Central memory CD8-positive, alpha-beta T cell (primary cell): ENCODE results near the gene CACNA1B.
"Not testable (repeated sequence)": the region's sequence is repeated elsewhere in the genome, so short reads cannot be mapped to it uniquely, and the experiment has no call there.

Experiments used
- ATAC-seq: fragments of 150-1000 bp; cut with Tn5 transposase; replicated peaks from 2 replicates; pipeline ENCODE4 v1.10.0; 2022; ENCODE audit warnings: mild to moderate bottlenecking, moderate FRiP score, moderate number of reproducible peaks; ENCODE audit not compliant: poor library complexity, severe bottlenecking; ENCODE audit errors: extremely low read depth
- DNase-seq, 2 donors: peaks; one replicate each; pipeline ENCODE4 v3.0.0; 2021; ENCODE audit warnings: low spot score in 2 of 2
- H3K27ac Mint-ChIP-seq: one replicate; pipeline ENCODE4 v1.8.0; 2022; ENCODE audit warnings: low read depth, mild to moderate bottlenecking, moderate library complexity, mixed read lengths
- H3K27me3 Mint-ChIP-seq: one replicate; pipeline ENCODE4 v1.8.0; 2022; ENCODE audit warnings: mixed read lengths
- H3K36me3 Mint-ChIP-seq: one replicate; pipeline ENCODE4 v1.8.0; 2022; ENCODE audit warnings: mild to moderate bottlenecking, moderate library complexity, mixed read lengths; ENCODE audit not compliant: insufficient read depth
- H3K4me1 Mint-ChIP-seq: one replicate; pipeline ENCODE4 v1.8.0; 2022; ENCODE audit warnings: mixed read lengths
- H3K4me3 Mint-ChIP-seq: one replicate; pipeline ENCODE4 v1.8.0; 2022; ENCODE audit warnings: mild to moderate bottlenecking, moderate library complexity, mixed read lengths
- H3K9me3 Mint-ChIP-seq: one replicate; pipeline ENCODE4 v1.8.0; 2022; ENCODE audit warnings: mixed read lengths

Gene CACNA1B

GRCh38 chr9:138015021-138015829 is 137.6 kb downstream of the CACNA1B start:
- no peaks in the 10 kb centered on the region for H3K4me1 Mint-ChIP-seq
- no peak for ATAC-seq
- no peaks in the 10 kb centered on the region for H3K36me3 Mint-ChIP-seq
- H3K27ac Mint-ChIP-seq: no peak overlapping the region
- no peaks in the 10 kb centered on the region for H3K9me3 Mint-ChIP-seq
- H3K27me3 Mint-ChIP-seq: no peaks in the 10 kb centered on the region
- DNase-seq: no peak
- no peak overlapping the region for H3K4me3 Mint-ChIP-seq

- ATAC-seq (no peak), DNase-seq (no peak)
- no peaks in the 10 kb centered on the region for H3K9me3 Mint-ChIP-seq
- no peaks in the 10 kb centered on the region for H3K36me3 Mint-ChIP-seq
- no peak overlapping the region for H3K4me3 Mint-ChIP-seq
- H3K27me3 Mint-ChIP-seq: peaks cover 5% of the 10 kb centered on the region
- no peaks in the 10 kb centered on the region for H3K4me1 Mint-ChIP-seq
- no peak overlapping the region for H3K27ac Mint-ChIP-seq
These were observed 139.0 kb downstream of the CACNA1B start for GRCh38 chr9:138016406-138017187.

GRCh38 chr9:138017200-138017599 is 139.6 kb downstream of the CACNA1B start:
- DNase-seq (no peak), ATAC-seq (no peak)
- H3K27ac Mint-ChIP-seq: no peak overlapping the region
- no peaks in the 10 kb centered on the region for H3K9me3 Mint-ChIP-seq
- no peaks in the 10 kb centered on the region for H3K36me3 Mint-ChIP-seq
- H3K27me3 Mint-ChIP-seq: peaks cover 11% of the 10 kb centered on the region
- no peak overlapping the region for H3K4me3 Mint-ChIP-seq
- no peaks in the 10 kb centered on the region for H3K4me1 Mint-ChIP-seq

GRCh38 chr9:138019514-138019913 is 141.9 kb downstream of the CACNA1B start:
- not testable (repeated sequence) for H3K4me1 Mint-ChIP-seq, H3K27ac Mint-ChIP-seq, H3K36me3 Mint-ChIP-seq, H3K9me3 Mint-ChIP-seq, DNase-seq, H3K4me3 Mint-ChIP-seq, ATAC-seq
- H3K27me3 Mint-ChIP-seq: peaks cover 22% of the 10 kb centered on the region

GRCh38 chr9:138020120-138020794 is 142.7 kb downstream of the CACNA1B start:
- H3K36me3 Mint-ChIP-seq: no peaks in the 10 kb centered on the region
- no peak for ATAC-seq
- no peaks in the 10 kb centered on the region for H3K9me3 Mint-ChIP-seq
- no peak overlapping the region for H3K4me3 Mint-ChIP-seq
- no peak overlapping the region for H3K27ac Mint-ChIP-seq
- peaks cover 28% of the 10 kb centered on the region for H3K27me3 Mint-ChIP-seq
- no peak for DNase-seq
- H3K4me1 Mint-ChIP-seq: no peaks in the 10 kb centered on the region

GRCh38 chr9:138020795-138021182 is 143.2 kb downstream of the CACNA1B start:
- Mint-ChIP-seq H3K4me3 (no peak overlapping the region), H3K4me1 (no peaks in the 10 kb centered on the region), H3K27me3 (peaks cover 32% of the 10 kb centered on the region), H3K27ac (no peak overlapping the region), H3K9me3 (no peaks in the 10 kb centered on the region), H3K36me3 (no peaks in the 10 kb centered on the region)
- DNase-seq (no peak), ATAC-seq (no peak)

GRCh38 chr9:138021251-138022056 is 143.9 kb downstream of the CACNA1B start:
- DNase-seq (no peak), ATAC-seq (no peak)
- Mint-ChIP-seq H3K4me1 (no peaks in the 10 kb centered on the region), H3K4me3 (no peak overlapping the region), H3K27ac (no peak overlapping the region), H3K9me3 (no peaks in the 10 kb centered on the region), H3K27me3 (peaks cover 32% of the 10 kb centered on the region), H3K36me3 (no peaks in the 10 kb centered on the region)

GRCh38 chr9:138022121-138022741 is 144.6 kb downstream of the CACNA1B start:
- Mint-ChIP-seq H3K4me1 (no peaks in the 10 kb centered on the region), H3K4me3 (no peak overlapping the region), H3K27me3 (peaks cover 32% of the 10 kb centered on the region), H3K9me3 (no peaks in the 10 kb centered on the region), H3K36me3 (no peaks in the 10 kb centered on the region), H3K27ac (no peak overlapping the region)
- no peak for ATAC-seq
- no peak for DNase-seq

- Mint-ChIP-seq H3K27ac (no peak overlapping the region), H3K4me3 (no peak overlapping the region), H3K4me1 (no peaks in the 10 kb centered on the region), H3K27me3 (peaks cover 32% of the 10 kb centered on the region), H3K9me3 (no peaks in the 10 kb centered on the region), H3K36me3 (no peaks in the 10 kb centered on the region)
- ATAC-seq: no peak
- no peak for DNase-seq
These were observed 145.3 kb downstream of the CACNA1B start for GRCh38 chr9:138022756-138023393.

GRCh38 chr9:138023394-138024124 is 146.0 kb downstream of the CACNA1B start:
- Mint-ChIP-seq H3K4me1 (no peaks in the 10 kb centered on the region), H3K27me3 (peaks cover 32% of the 10 kb centered on the region), H3K27ac (no peak overlapping the region), H3K9me3 (no peaks in the 10 kb centered on the region), H3K4me3 (no peak overlapping the region), H3K36me3 (no peaks in the 10 kb centered on the region)
- DNase-seq (no peak), ATAC-seq (no peak)

- H3K27ac Mint-ChIP-seq: no peak overlapping the region
- no peaks in the 10 kb centered on the region for H3K9me3 Mint-ChIP-seq
- ATAC-seq (no peak), DNase-seq (no peak)
- no peaks in the 10 kb centered on the region for H3K36me3 Mint-ChIP-seq
- no peak overlapping the region for H3K4me3 Mint-ChIP-seq
- no peaks in the 10 kb centered on the region for H3K4me1 Mint-ChIP-seq
- peaks cover 32% of the 10 kb centered on the region for H3K27me3 Mint-ChIP-seq
These were observed 146.5 kb downstream of the CACNA1B start for GRCh38 chr9:138024131-138024530.
